Right renal pelvis (tissue), 4 donors: Measurements from ENCODE around the gene KRT8. TPM values are rescaled to one million over a fixed set of nuclear protein-coding genes. Genes with fewer than 3 reads are reported as not detected.
"Not testable (repeated sequence)": the region's sequence is repeated elsewhere in the genome, so short reads cannot be mapped to it uniquely, and the experiment has no call there.

Experiments
- DNase-seq, 4 donors: peaks; one replicate each; pipeline ENCODE4 v3.0.0-alpha.2; 2013; ENCODE audit warnings: low read depth in 4 of 4, low spot score in 3 of 4, missing footprints in 1 of 4
- polyA plus RNA-seq, 4 donors: library from polyadenylated mRNA; unstranded; fragments of 120-200 nt; gene quantifications; one replicate each; pipeline ENCODE4 v1.2.1, GENCODE V29; 2013; ENCODE audit not compliant: insufficient read length in 4 of 4

Gene KRT8
- polyA plus RNA-seq, 4 donors = 195 to 265 (median 248) TPM

- DNase-seq = no peak
These were observed 28.5 kb downstream of the KRT8 start for GRCh38 chr12:52876372-52876771.

DNA sequence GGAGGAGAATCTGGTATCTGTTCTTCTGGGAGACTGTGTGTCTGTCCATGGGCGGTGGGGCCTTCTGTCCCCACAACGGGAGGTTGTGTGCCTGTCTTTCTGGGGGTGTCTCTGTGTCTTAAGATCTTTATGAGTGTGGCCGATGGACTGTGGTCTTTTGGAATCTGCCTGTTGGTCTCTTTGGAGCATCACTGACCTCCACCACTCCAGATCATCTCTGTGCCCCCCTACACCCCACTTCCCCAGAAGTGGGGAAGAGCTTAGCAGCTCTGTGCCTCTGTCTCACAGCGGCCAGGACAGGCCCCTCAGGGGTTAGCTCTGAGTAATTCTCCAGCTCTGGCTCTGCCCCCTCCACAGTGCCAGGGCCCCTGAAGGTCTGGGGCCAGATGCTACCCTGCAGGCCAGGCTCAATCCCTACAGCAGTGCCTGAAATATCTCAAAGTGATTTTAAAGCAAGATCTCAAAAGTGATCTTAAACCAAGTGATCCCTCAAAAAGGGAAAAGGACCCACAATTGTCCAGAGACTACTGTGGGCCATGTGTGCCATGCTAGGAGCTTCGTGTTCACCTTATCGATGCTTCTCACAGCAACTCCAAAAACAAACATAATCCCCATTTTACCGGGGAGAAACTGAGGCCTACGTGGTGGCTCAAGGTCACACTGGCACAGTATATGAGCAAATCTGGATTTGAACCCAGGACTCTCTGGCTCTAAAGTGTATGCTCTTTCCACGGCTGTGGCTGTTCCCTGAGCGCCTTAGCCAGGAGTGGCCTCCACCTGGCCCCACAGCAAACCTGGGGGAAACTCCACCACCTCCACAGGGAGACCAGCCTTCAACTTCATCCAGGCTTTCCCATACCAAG, 30.1 kb downstream of the KRT8 start:
- DNase-seq = no peak

GRCh38 chr12:52873832-52874572, 30.9 kb downstream of the KRT8 start:
- peak in 1 of 4 donors; percentile 39 for DNase-seq

DNA sequence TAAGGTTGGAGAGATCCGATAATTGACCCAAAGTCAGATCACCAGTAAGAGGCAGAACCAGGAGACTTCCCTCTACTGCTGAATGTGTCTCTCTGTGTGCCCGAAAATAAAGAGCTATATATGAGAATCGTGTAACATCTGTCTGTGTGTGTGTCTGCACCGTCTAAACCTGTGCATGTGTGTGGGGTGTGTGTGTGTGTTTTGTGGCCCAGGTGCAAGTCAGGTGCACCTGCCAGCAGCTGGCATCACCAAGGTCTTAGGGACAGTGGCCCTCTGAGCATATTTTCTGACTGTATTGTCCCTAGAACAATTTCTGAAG, 31.4 kb downstream of the KRT8 start:
- DNase-seq = no peak

DNA sequence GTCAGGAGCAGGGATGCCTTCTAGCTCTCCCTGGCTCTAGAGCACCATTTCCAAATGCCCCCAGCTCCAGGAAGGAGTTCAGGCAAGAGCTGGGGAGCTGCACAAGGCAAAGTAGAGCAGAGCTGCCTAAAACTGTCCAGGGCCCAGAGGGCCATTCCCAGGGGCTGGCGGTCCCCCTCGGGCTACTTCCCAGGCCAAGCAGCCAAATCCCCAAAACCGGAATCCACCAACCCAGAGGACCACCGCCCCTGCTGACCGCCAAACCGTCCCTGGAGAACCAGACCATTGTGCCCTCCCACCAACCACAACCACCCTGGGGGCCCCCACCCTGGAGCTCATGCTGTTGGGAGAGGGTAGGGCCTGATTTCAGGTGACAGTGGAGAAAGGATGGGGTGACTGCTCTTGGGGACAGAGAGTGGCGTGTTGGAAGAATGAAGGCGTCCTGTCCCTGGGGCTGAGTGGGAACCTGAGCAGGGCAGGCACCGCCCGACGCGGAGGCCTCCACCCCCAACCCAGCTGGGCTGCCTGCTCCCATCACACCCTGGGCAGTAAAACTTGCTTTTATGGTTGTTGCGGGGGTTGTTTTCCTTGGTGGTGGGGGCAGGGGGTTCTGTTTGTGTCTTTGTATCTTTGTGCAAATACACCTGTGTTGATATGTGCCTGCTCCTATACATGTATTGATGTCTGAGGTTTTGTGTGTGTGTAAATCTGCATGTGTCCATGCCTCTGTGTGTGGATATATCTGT, 32.1 kb downstream of the KRT8 start:
- no peak for DNase-seq

DNA sequence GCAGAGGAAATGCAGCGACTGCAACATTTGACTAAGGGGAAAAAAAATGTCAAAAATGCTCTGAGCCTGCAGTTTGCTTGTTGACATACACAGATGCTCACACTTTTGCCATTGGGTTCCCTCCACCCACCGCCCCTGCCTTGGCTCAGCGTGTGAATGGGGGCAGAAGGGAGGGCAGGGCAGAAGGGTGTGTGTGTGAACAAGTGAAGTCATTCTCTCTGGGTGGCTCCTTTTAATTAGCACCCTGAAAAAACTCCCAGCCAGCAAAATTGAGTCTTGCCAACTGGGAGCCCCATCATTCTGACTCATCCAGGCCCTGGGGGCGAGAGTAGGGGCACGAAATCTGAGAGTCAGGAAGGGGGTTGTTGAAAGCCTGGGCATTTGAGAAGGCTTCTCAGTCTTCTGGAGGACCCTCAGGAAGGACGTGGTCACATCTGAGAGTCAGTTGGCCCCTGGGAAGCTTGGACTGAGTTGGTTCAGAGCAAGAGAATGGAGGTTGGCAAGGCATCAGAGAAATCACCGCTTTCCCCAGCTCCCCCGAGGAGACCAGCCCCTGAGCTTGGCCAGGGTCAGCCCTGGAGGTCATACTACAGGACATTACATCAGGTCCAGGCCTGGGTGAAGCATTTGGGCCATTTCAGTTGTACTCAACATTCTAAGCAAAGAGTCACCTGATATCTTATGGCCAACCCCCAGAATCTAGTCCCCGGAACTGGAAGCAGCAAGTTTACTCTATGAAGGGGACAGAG, 33.4 kb downstream of the KRT8 start:
- no peak for DNase-seq

DNA sequence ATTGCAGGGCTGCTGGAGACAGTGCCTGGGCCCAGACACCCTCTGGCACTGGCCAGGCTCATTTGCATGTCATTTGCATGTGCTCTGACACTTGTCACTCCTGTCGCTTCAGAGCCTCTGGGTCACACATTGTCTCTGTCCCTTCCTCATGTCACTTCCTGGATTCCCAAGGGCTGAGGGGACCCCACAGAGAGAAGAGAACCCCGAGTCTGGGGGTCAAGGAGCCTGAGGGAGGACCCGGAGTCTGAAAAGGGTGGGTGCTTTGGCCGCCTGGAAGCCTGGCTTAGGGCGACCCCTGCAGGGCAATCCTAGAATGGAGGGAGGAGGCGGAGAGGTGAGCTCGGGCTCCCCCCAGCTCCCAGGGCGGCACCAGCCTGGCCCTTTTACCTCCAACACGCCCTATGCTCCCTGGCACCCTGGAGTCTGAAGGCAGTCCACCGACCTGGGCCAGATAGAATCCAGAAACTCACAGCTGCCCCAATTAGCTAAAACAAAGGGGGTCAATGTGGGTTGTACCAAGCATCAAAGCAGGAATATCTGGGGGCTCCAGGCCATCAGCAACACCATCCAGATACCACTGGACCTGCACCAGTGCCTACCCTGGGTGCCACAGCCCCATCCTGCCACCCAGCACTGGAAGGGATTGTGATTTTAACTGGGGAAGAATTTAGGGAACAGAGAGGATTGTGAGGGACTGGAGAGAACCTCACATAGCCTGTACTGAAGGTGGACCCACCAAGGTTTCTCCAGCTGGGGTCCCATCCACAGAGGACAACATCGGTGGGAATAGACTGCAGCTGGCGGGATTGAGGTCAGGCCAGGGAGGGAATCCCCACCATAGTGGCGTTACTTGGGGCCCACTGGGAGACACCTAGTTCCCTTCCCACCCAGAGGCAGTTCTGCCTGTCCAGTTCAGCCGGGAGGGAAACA, 34.2 kb downstream of the KRT8 start:
- DNase-seq = no peak

DNA sequence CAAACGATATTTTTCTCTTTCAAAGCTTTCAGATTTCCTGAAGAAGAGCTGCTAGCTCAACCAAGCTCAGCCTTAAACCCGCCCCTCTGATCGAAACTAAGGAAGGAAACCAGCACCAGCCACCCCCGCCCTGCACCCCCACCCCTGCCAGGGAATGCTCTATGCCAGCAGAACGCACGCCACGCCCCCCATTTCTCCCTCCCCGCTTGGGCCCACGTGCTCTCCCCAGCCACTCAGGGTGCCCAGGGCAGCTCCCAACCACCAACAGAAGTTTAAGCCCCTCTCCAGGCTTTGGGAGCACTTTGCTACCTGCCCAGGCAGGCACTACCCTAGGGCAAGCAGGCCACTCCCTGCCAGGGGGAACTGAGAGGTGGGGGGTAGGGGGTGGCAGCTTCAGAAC, 37.2 kb downstream of the KRT8 start:
- no peak for DNase-seq

DNA sequence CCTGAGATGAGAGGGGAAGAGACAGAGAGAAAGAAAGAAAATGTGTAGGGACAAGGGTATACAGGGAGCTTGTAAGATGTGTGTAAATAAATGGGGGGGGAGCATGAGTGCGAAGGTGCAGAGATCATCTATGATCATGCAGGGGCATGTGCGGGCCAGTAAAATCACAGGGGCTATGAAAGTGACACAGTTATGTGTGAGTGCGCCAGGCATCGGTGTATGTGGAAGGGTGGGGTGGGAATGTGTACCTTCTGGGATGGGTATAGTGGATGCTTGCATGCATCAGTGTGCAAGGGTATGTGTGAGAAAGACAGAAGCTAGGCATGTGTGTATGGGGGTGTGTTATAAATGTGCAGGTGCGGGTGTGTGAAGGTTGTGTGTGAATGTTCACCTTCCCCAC, 37.7 kb downstream of the KRT8 start:
- DNase-seq = no peak

DNA sequence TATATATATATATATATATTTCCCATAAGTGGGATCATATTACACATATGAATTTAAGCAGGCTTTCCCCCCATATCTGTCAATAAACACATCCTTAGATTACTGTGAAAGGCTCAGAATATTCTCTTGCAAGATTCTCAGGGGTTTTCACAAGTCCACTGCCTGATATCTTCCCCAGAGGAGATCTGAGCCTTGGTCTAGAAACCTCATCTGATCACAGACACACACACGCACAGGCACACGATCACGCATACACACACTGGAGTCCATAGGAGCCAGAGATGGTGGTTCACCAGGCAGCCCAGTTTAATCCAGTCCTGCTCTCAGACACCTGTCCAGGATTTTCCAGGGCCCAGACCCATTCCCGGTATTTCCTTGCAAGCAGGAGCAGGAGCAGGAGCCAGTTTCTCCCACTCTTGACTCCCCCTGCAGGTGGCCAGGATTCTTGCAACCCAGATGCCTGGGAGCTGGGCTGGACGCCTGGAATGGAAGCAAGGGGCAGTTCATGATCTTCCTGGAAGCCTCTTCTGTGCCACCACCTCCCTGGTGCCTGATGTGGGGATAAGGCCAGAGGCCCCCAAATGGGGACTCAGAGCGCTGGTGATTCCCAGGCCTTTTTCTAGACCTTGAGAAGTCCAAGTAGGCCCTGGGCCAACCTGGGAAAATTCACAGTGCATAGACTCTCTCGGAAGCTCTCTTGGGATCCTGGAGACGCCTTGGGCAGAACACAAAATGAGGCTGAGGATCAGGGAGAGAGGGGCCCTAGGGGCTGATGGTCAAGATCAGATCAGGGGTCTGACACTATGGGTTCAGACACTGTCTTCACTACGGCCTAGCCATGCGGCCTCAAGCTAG, 39.6 kb downstream of the KRT8 start:
- DNase-seq = peak in 1 of 4 donors; percentile 59

DNA sequence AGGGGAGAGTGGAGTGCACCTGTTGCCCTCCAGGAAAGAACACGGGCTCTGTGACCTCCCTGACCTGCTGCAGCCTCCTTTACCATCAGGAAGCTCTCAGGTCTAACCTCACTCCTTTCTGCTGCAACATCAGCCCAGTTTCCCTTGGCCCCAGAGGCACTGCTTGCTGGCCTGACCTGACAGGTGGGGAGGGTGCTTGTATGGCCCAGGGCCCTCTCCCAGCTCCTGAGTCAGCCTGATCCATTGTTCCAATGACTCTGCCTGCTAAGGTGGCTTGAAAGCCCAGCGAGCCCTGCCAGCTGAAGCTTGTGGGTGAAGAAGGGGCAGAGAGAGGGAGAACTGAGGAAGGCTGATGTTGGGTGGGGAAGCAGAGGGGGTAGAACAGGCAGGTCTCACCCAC, 42.9 kb downstream of the KRT8 start:
- DNase-seq = no peak

- DNase-seq = no peak
These were observed 43.4 kb downstream of the KRT8 start for GRCh38 chr12:52861511-52861910.

DNA sequence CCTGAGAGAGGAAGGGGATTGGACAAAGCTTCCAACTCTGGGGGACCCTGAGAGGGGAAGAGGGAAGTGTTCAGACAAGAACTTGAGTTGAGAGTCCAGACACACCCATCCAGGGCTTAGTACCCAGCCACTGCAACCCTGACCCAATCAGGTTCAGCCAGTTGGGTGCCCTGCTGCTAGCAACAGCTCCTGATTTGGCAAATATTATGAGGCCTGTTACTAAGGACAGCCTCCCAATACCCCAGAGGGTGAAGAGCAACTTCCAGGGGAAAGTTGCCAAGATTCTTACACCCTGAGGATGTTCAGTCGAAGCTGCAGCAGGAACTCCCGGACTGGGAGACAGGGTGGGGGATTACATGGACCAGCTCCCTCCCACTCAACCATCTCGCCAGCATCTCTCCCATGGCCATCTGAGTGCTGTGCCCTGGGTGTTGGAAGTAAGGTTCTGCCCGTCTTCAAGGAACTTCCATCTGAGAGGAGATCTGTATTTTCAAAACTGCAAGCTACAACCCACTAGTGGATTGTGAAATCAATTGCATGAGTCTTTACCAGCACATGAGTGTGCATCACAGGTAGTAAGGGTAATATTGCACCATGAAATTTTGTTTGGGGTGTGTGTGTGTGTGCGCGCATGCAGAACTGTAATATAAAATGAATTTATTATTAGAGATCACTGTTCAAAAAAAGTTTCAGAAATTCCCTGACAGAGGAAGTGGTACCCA, 44.6 kb downstream of the KRT8 start:
- no peak for DNase-seq

DNA sequence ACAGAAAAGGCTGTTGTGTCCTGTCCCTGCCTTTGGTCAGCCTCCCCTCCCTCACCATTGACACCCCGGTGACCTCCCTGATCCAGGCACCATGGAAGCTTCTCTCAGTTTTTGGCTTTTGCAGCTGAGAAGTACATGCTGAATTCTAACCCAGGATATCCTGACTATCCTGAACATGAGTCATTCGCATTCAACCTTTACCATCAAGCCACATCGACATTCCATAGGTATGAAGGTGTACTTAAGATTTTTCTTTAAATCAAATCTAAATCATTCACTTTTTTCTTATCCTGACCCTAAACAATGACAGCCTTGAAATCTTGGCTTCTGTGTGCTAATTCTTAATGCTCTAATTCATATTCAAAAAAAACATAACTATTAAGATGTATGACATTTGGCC, 47.4 kb downstream of the KRT8 start:
- no peak for DNase-seq

- DNase-seq = no peak
These were observed 48.1 kb downstream of the KRT8 start for GRCh38 chr12:52856787-52857186.

DNA sequence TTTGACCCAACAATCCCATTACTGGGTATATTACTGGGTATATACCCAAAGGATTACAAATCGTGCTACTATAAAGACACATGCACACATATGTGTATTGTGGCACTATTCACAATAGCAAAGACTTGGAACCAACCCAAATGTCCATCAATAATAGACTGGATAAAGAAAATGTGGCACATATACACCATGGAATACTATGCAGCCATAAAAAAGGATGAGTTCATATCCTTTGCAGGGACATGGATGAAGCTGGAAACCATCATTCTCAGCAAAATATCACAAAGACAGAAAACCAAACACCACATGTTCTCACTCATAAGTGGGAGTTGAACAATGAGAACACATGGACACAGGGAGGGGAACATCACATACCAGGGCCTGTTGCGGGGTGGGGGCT, 48.8 kb downstream of the KRT8 start:
- DNase-seq = not testable (repeated sequence)

- DNase-seq = no peak
These were observed 53.1 kb downstream of the KRT8 start for GRCh38 chr12:52851787-52852186.

DNA sequence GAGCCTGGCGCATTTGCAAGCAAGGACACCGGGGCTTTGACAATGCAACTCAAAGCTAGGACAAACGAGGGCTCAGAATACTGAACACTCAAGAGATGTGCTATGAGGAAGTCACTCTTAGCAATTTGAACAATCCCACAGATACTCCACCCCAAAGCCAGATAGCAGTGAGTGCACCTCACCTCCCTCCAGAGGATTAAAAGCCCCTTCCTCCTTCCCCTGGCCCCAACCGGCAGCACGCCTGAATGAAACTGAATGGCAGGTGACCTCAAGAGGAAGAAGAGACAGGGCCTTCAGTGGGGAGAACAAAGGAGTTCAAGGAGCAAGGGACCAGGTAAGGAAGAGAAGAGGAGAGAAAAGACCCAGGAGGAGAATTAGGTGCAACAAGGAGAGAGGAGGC, 54.2 kb downstream of the KRT8 start:
- DNase-seq = no peak
